ENCODE measurements around the gene ESR1.

GRCh38 chr6:151891524-151891923 is 84.0 kb downstream of the ESR1 start:
- TF ChIP-seq CTCF (IDR thresholded peaks at IDR 0.05): no peak
- TF ChIP-seq POLR2A (IDR thresholded peaks at IDR 0.05): no peak
